CD4-positive, alpha-beta T cell treated with Interferon gamma for 1 hour (primary cell): Measurements from ENCODE around the gene TRIM44.
"Not testable (repeated sequence)": the region's sequence is repeated elsewhere in the genome, so short reads cannot be mapped to it uniquely, and the experiment has no call there.

Experiments used
- DNase-seq: peaks from one replicate; pipeline ENCODE4 v3.0.0-alpha.2; 2020

TRIM44 gene

DNA sequence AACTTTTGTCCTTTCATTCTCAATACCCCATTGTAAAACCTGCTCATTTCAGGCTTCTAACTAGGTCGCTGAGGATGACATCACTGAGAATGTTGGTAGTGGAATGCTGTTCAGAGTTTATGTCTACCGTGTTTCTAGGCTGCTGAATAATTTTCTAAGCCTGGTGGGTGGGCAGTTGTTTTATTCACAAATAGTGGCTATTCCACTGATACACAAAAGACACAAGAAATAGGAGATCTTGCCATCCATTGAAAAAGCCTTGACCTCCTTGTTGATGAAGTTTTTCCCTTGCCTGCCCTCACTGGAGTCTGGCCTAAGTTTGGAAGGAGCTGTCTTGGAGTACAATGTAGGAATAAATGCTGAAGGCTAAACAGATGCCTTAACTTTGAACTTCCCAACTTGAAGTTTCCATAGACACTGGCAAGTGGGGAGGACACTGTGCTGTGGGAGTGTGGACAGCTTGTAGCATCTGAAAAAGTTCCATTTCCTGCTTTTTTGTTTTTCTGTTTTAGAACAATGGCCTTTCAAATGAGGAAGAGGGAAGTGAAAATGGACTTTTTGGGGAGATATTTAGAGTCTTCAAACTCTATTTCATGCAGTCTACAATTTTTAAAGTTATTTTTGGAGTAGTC, 59.2 kb downstream of the TRIM44 start:
- no peak for DNase-seq

DNA sequence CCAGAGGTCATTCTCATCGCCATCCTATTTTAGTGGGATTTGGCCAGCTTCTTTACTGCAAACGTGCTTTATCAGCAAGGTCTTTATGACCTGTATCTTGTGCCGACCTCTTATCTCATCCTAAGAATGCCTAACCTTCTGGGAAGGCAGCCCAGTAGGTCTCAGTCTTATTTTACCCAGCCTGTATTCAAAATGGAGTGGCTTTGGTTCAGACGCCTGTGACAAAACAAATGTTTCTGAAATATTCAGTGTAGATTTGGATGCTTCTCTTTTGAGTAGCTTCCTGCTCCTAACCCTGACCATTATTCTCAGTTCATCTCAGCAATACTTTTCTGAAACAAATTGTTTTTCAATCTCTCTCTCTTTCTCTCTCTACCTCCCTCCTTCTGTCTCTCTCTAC, 60.1 kb downstream of the TRIM44 start:
- DNase-seq: no peak

DNA sequence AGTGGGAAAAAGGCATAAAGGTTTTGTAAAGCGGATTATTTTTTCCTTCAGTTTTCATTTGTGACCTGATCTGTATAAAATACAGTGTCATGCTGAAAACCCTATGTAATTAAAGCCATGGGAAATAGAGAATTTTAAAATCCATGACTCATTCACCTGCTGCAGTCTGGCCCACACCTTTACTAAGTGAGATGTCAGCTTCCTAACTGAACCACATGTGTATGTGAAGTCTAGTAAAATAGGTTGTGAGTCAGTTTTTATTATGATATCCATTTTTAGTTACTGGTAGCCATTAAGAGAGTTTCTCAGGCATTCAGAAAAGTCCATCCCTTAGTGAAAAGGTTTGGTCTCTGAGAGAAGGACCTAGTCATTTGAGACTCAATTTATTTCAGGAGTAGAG, 60.9 kb downstream of the TRIM44 start:
- DNase-seq: no peak

DNA sequence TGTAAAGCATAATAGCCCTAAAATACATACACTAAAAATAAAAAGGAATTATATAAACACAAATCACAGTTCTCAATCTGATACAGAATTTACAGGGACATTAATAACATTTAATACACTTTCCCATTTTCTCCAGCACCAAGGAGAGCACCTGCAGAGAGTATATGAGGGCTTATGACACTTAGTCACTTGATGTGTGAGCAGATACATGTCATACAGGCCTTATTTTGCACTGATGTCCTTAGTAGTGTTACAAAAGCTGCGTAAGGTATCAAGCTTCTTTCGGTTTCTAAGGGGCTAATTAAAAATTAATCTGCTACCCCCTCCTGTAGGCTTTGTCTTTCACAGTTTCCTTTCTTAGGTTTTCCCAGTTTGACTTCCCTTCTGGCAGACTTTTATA, 61.3 kb downstream of the TRIM44 start:
- no peak for DNase-seq

DNA sequence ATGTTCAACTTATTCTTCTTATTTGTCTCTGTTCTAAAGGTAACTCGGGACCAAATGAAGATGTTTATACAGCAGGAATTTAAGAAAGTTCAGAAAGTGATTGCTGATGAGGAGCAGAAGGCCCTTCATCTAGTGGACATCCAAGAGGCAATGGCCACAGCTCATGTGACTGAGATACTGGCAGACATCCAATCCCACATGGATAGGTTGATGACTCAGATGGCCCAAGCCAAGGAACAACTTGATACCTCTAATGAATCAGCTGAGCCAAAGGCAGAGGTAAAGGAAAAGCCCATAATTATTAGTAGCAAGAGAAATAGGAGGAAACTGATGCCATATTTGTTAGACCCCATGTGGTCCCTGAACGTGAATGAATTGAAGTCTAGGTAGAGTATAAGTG, 63.3 kb downstream of the TRIM44 start:
- no peak for DNase-seq

DNA sequence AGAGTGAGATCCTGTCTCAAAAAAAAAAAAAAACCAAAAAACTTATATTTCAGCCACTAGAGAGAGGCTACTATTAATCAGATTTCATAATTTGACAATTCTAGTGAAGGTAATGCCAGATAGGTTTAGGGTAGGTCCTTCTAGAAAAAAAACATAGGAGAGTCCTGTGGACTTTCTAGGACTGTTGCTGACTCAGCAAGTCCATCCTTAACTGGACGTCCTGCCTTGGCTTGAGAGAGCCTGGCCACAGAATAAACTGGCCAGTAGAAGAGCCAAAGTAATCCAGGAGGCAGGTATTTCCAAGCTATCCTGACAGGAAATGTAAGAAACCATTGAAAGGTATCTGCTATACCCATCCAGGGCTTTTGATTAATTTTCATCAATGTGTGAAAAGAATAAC, 64.6 kb downstream of the TRIM44 start:
- no peak for DNase-seq

DNA sequence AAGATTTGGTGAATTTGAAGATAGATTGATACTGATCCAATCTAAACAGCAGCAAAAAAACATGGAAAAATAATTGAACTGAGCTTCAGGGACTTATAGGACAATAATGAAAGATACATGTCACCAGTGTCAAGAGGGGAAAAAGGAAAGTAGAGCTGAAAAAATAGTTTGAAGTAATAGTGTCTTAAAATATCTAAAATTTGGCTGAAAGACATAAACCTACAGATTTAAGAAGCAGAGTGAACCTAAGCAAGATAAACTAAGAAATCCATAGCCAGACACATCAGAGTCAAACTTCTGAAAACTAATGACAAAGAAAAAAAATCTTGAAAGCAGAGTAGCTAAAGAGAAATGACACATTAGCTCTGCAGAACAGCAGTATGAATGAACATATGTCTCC, 67.7 kb downstream of the TRIM44 start:
- no peak for DNase-seq

DNA sequence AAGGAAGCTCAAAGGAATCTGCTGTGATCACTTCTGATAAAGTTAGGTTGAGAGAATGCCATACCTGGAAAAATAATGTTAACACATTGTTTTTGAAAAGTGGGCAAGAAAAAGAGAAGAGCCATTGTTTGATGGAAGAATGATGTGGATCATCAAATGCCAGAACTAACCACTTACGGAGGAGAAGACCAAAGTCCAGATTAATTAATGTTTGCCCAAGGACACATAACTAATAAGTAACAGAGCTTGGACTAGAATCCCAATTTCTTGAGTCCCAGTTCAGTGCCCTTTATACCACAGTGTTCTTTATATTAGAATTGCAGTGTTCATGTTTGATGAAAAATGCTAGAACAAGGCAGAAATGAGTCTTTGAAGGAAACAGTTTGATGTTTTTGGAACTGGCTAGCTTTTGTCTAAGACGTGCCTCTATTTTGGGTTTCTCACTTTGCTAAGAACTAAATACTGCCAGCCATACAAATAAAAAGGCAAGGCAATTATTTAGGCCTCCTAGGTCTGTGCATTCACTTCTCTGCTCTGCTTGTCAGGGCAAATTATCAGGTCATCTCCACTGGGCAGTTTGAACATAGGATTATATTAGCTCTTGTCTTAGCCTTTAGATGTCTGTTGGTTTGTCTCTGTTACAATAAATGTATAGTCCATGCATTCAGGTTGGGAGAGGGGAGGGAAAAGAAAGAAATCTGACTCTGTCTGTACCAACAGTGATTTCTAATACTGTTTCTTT, 72.3 kb downstream of the TRIM44 start:
- DNase-seq: no peak

DNA sequence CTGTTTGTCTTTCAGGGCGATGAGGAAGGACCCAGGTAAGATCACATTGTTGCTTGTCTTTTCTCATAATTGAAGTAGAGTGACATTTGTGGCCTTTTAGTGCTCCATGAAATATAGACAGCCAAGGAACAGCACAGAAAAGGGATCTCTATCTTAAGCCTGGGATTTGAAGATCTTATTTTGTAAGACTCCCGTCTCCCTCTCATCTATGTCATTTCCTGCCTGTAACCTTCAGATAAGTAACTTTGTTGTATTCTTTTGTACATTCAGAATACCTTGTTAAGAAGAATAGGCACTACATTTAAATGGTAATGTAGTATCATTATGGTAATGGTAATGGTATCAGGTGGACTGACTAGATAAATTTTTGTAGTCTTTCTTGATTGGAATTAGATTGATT, 72.8 kb downstream of the TRIM44 start:
- DNase-seq: no peak

DNA sequence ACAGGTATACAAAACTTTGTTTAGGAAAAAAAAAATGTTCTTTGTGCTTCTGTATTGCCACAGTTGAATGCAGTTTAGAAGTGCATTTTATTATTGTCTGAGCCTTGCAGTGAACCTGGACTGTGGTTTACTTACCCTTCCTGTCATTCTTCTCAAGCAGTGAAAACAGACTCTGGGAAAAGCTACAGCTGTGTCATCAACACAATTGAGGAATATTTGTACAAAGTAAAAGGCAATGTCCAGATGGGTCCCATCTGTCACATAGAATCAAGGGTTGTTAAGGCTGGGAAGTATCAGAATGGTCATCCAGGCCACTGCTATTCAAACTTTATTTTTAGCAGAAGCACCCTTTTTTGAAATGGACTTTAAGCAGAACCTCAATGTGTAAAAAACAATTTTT, 73.3 kb downstream of the TRIM44 start:
- no peak for DNase-seq

DNA sequence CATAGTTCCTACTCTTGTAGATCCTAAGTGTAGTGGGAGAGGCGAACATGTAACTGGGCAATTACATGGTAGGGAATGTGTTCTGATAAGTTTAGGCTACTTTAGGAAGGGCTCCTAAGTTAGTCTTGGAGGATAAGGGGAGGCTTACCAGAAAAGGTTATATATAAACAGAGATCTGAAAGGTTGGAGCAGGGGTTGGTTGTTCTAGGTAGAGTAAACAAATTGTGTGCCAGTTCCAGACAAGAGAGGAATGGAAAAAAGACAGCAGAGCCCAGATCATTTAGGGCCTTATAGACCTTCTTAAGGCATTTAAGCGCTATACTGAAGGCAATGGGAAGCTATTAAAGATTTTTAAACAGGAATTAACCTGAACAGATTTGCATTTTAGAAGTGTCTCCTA, 74.4 kb downstream of the TRIM44 start:
- no peak for DNase-seq

DNA sequence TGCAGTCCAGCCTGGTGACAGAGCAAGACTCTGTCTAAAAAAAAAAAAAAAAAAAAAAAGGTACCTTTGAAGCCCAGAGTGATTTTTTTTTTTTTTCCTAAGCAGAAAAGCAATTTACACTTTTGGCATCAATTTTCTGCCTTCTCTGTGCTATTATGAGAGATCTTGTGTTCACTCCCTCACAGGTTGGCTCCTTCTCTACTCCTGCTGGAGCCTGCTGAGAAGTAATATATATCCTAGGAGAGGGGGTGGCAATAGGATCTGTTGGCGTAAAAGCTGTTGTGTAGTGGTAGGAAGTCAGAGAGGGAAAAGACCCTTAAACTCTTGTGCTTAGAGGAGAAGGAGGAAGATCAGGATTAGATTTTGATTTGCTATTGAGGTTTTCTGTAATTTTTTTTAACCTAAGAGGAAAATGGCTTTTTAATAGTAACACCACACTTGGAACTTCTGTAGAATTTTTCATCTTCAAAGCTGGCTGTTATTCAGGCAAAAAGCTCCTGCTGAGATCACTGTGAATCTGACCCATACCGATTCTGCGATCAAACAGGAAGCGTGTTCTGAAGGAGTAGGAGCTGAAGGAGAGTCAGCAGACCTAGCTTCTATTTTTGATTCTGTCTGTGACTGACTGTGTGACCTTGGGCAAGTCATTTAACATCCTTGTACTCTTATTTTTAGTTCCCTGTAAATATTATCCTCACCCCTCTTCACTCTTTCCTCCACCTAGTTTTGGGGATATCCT, 77.7 kb downstream of the TRIM44 start:
- DNase-seq: no peak

DNA sequence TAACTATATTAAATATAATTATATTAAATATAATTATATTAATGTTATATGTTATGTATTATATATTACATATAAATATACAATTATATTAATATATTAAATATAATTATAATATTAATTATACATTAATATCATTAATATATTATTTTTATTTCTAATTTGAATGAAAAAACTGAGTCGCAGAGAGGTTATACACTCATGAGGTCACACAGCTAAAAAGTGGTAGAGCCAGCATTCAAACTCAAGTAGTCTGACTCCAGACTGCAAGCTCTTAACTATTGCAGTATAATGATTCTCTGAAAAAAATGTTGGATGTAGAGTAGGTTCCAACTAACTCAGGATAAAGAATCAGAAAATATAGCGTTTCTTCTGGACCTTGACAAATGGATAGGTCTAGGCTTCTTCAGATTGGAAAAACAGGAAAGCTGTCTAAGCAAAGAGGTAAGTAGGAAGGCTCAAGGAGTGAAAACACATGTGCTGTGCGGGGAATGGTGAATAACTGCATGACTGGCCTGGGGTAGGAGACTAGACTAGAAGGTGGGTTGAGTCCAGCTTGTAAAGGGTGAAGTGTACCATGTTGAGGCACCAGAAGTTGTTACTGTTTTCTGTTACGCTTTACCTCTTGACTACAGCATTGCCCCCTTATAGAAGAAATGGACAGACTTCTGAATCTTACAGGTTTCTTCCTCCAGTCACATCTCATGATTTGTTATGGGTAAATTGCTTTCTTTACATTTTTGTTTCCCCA, 80.3 kb downstream of the TRIM44 start:
- DNase-seq: no peak

DNA sequence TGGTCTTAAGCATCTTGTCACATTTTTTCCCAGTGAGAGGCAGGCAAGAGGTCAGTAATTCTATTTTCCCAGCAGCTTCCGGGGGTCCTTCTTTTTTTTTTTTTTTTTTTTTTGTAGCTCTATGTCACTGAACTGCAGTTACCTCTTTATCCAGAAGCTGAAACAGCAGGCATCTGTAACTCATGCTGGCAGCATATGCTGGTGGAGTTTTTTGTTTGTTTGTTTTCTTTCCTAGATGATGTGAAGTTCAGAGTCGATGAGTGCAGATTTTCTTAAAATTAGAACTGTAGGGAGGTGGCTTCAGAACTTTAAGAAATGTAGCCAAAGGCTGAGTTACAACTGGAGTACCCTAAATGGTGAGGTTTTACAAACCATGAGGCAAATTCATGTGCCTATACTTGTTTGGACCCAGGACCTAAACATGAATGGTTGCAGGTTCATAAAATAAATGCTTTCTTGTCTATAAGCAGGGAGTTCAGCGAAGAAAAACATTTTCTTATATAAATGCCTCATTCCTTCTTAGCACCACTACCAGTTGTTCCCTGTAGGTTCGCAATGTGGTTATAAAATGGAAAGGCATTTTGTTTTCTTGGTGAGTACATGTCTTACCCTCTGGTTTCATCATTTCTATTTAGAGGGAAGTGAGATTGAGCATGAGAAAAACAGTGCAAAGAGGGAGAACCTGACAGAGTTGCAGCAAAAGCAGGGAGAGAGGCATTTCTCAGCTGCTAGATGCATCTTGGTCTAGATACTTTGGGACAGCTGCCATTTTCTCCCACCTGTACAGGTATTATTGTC, 84.0 kb downstream of the TRIM44 start:
- no peak for DNase-seq

DNA sequence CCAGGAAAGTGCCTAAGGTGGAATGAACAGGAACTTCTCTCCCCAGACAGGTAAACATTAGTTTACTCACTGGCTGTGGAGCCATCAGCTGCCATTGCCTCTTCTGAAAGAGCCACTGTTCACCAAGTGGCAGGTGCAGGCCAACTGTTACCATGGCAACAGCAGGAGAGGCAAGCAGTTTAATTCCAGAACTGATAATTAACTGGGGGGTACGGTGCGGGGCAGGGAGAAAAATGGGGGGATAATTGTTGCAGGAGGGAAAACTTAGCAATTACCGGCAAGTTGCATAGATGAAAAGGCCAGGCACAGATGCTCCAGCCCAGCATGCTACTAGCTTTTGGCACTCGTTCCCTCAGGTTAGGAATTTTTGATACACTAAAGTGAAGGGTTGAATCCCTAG, 85.1 kb downstream of the TRIM44 start:
- DNase-seq: no peak

DNA sequence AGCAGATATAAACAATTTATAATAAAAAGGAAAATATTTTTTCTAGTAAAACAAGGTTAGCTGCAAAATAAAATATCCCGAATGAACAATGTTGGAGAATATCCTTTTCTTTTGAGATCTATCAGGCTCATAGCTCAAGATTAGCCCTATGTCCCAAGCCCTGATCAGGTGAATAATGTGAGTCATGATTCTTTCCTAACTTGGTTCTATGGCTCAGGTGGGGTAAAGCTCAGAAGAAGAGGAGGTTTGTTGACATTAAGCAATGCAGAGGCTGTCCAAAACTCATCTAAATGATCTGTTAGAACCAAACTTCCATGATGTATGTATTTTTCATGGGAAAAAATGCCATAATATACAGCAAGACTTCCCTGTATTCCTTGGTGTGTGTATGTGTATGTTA, 86.1 kb downstream of the TRIM44 start:
- DNase-seq: no peak

DNA sequence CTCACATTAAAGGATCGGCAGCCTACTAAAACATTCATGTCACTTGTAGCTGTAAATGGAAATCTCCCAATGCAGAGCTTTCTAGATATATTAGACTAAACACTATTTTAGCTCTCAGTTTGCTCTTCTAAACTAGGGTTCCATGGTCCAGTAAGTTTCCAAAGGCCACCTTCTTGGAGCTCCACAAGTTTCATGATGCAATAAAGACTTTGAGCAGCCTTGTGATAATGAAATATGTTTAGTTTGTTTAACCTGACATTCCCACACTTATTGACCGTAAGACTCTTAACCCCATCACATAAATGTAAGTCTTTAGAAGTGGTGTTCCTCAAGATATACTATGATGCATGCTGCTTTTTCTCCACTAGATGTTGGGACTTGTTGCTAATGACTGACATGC, 87.7 kb downstream of the TRIM44 start:
- DNase-seq: no peak

DNA sequence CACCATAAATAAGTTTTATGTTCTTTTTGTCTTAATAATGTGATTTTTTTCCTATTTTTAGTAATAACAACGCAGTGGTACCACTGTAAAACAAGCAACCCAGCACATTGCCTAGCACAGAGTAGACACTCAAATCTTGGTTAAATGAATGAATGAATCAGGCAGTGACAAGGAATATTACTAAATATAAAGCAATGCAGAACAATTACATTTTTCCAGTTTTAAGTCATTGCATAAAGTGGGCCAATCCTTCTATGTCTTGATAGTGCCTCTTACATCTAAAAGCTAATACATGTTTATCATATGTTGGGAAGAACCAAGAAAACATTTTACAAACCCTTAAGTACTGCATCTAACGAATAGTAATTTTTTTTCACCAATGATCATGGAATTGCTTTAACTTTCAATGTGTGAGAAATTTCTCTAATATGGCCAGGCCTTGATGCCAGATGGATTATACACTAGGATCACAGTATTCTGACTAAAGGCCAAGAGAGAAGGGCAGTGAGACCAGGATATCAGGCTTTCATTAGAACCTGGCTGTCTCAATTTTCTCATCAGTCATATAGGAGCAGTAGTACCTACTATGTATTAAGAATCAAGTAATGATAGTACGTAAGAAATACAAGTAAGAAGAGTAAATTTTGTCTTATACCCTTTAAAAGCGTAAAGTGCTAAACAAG, 88.5 kb downstream of the TRIM44 start:
- DNase-seq: no peak

DNA sequence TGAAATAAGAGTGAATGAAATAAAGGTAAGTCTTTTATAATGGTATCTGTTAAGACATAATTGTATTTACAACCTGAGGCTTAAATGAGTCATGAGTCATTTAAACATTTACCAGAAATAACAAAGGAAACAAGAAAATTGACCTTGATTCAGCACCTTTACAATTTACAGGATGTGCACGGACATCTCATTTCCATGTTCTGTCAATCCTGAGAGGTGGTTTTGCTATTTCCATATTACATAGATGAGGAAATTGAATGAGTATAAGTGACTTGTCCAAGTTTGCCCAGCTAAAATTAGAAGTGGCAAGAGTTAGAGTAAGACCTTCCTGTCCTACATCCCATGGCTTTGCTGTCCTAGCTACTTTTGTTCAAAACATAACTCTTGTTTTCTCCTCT, 89.1 kb downstream of the TRIM44 start:
- DNase-seq: no peak

DNA sequence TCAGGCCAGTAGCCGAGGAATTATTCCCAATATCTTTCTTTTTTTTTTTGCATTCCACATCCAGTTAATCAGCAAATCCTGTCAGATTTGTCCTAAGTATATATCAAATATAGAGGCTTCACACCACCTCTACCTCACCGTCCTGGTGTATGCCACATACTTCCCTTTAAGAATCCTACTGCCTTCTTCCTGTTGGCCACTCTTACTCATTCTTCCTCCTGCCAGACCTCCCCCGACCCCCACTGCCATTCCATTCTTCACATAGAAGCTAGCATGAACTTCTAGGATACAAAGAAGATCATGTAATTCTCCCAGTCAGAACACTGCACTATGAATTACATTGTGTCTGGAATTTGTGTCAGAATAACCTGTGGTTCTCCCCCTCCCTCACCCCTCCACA, 89.5 kb downstream of the TRIM44 start:
- DNase-seq: no peak

DNA sequence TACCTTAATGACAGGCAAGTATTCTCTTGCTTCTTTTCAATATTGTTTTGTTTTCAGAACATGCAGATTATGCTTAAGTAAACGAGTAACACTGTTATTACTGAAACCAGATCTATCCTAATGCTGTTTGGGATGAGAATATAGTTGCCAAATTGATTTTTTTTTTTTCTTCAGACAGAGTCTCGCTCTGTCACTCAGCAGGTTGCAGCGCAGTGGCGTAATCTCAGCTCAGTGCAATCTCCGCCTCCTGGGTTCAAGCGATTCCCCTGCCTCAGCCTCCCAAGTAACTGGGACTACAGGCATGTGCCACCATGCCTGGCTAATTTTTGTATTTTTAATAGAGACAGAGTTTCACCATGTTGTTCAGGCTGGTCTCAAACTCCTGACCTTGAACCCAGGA, 91.0 kb downstream of the TRIM44 start:
- not testable (repeated sequence) for DNase-seq

DNA sequence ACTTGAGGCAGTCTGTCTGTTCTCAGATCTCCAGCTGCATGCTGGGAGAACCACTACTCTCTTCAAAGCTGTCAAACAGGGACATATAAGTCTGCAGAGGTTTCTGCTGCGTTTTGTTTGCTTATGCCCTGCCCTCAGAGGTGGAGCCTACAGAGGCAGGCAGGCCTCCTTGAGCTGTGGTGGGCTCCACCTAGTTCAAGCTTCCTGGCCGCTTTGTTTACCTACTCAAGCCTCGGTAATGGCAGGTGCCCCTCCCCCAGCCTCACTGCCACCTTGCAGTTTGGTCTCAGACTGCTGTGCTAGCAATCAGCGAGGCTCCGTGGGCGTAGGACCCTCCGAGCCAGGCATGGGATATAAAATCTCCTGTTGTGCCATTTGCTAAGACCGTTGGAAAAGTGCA, 97.4 kb downstream of the TRIM44 start:
- not testable (repeated sequence) for DNase-seq
